ENCODE data around the gene PAFAH2.
"Not testable (repeated sequence)": the region's sequence is repeated elsewhere in the genome, so short reads cannot be mapped to it uniquely, and the experiment has no call there.

The PAFAH2 gene

GRCh38 chr1:25932811-25933400 is 65.0 kb downstream of the PAFAH2 start:
- DNase-seq (ENCODE audit: low read depth in 2 of 2) = not testable (repeated sequence)

- no peak for DNase-seq (ENCODE audit: low read depth in 2 of 2)
These were observed 65.5 kb downstream of the PAFAH2 start for GRCh38 chr1:25932321-25932720.

- no peak for DNase-seq (ENCODE audit: low read depth in 2 of 2)
These were observed 68.8 kb downstream of the PAFAH2 start for GRCh38 chr1:25929016-25929415.

GRCh38 chr1:25927521-25928265 is 70.2 kb downstream of the PAFAH2 start:
- DNase-seq (ENCODE audit: low read depth in 2 of 2) = no peak

GRCh38 chr1:25926731-25927496 is 70.9 kb downstream of the PAFAH2 start:
- no peak for DNase-seq (ENCODE audit: low read depth in 2 of 2)

GRCh38 chr1:25924454-25924853 is 73.4 kb downstream of the PAFAH2 start:
- no peak for DNase-seq (ENCODE audit: low read depth in 2 of 2)

GRCh38 chr1:25922971-25923552 is 74.8 kb downstream of the PAFAH2 start:
- DNase-seq (ENCODE audit: low read depth in 2 of 2) = no peak

- DNase-seq (ENCODE audit: low read depth in 2 of 2) = peak in 1 of 2 donors; percentile 10
These were observed 75.5 kb downstream of the PAFAH2 start for GRCh38 chr1:25922056-25922970.

GRCh38 chr1:25918615-25919014 is 79.2 kb downstream of the PAFAH2 start:
- DNase-seq (ENCODE audit: low read depth in 2 of 2) = no peak

- no peak for DNase-seq (ENCODE audit: low read depth in 2 of 2)
These were observed 79.9 kb downstream of the PAFAH2 start for GRCh38 chr1:25917996-25918395.

GRCh38 chr1:25916460-25916859 is 81.4 kb downstream of the PAFAH2 start:
- DNase-seq (ENCODE audit: low read depth in 2 of 2) = no peak

- DNase-seq (ENCODE audit: low read depth in 2 of 2) = no peak
These were observed 83.5 kb downstream of the PAFAH2 start for GRCh38 chr1:25914074-25914995.

GRCh38 chr1:25913206-25913605 is 84.7 kb downstream of the PAFAH2 start:
- DNase-seq (ENCODE audit: low read depth in 2 of 2) = no peak

- no peak for DNase-seq (ENCODE audit: low read depth in 2 of 2)
These were observed 85.6 kb downstream of the PAFAH2 start for GRCh38 chr1:25912076-25912831.

GRCh38 chr1:25911162-25911561 is 86.7 kb downstream of the PAFAH2 start:
- DNase-seq (ENCODE audit: low read depth in 2 of 2) = no peak

All from activated CD8-positive, alpha-beta memory T cell treated with anti-CD3 and anti-CD28 coated beads for 4 hours (primary cell).